Stimulated activated CD4-positive, alpha-beta T cell treated with anti-CD3 and anti-CD28 coated beads, Interleukin-1b, Interleukin-23, amount 100 ng/mL, for 1 hour (primary cell): ENCODE measurements around the gene OXT.

Experiments
- DNase-seq, 2 donors: peaks; one replicate each; pipeline ENCODE4 v3.0.0-alpha.2; 2020; ENCODE audit warnings: low read depth in 2 of 2

OXT gene

DNA sequence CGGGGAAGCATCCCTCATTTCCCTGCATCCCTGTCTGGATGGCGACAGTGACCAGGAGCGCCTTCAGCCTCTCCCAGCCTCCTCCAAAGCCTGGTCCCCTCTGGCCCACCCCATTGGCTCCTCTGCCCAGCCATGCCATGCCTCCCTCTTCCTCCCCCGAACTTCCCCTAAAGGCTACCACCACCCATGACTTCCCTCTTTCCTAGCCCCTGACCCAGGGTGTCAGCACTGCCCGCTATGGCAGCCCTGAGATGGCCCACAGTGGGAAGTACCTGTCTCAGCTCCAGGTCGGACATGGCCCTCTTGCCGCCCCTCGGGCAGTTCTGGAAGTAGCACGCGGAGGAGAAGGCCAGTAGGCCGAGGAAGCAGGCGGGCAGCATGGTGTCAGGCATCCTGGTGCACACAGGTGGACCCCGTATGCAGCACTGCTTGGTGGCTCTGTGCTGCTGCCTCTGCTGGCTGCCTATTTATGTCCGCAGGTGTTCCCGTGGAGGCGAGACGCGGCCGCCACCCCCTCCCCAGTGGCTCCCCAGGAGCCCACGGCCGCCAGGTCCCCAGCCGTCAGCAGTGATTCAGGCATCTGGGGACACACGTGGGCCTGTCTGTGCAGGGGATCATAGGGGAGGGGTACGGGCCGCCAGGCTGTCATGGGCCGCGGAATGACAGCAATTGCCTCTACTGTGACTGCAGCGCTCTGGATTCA is 13.0 kb downstream of the OXT start, which contains the start of gene AVP:
Gene AVP (minus strand): TSS at position 442 of the 703 bp plus-strand sequence. CDS start 50 bp downstream, at position 392.
- DNase-seq, result no peak

DNA sequence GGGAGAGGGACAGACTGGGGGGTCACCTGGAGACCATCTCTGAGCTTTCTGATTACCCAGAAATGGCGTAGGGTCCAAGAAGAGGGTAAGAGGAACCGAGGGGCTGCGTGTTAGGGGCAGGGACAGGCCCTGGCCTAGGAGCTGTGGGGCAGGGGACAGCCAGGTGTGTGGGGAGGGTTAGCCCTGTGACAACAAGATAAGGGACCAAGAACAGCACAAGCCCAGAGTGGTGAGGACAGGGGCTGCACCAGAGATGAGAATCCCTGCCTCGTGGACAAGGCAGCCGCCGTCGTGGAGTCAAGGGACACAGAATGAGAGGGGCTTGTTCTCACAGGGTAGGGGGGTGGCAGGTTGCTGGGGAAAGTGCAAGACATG is 13.6 kb downstream of the OXT start:
- DNase-seq, result no peak

DNA sequence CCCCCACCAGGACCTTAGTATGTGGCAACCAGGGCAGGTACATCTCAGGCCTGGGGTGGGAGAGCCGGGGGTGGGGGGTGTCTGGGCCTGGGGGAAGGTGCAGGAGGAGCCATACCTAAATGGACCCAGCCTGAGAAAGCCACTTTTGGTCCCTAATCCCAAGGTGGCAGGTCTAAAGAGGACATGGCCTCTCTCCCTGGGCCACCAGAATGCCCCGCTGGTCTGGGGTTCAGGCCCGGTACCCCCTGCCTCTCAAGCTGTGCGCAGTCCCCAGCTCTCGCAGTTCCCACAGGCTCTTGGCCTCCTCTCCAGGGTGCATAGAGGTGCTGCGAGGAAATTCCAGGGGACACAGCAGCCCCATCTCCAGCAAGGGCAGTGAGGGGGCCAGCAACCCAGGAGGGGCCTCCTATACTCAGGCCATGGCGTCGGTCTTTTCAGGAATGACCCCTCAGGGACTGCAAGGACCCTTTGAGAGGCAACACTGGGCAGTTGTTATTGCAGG is 14.2 kb downstream of the OXT start:
- no peak for DNase-seq

DNA sequence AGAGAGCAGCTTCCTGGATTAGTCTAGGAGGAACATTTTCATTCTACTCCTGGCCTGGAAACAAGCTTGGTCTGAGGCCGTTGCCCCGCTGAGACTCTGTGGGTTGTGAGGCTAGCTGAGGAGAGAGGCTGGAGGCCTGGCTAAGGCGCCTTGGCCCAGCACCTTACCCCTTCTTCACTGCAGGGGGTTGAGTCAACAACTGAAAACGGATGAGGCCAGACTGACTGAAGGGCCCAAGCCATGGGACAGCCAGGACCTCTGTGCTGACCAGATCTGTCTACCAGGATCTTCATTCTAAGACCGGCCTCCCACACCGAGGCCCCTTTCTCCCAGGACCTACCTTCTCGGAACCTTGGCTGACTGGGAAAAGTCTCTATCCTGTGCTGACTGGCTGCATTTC is 16.6 kb downstream of the OXT start:
- DNase-seq, result no peak

DNA sequence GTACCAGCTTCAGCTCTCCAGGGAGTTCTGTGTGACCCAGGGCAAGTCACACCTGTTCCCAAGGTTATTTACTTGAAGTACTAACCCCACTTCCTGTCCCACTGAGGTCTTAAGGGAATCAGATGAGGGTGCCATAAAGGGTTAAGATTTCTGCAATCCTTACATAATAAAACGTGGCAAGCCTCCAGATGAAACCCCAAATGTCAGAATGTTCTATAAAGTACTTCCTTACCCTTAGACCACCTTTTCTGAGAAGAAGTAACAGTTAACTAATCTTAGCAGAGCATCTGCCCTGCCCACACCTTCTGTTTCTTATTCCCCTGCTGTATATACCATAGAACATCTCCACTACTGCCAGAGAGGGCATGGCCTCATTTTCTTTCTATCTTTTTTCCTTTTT is 19.1 kb downstream of the OXT start:
- no peak for DNase-seq

DNA sequence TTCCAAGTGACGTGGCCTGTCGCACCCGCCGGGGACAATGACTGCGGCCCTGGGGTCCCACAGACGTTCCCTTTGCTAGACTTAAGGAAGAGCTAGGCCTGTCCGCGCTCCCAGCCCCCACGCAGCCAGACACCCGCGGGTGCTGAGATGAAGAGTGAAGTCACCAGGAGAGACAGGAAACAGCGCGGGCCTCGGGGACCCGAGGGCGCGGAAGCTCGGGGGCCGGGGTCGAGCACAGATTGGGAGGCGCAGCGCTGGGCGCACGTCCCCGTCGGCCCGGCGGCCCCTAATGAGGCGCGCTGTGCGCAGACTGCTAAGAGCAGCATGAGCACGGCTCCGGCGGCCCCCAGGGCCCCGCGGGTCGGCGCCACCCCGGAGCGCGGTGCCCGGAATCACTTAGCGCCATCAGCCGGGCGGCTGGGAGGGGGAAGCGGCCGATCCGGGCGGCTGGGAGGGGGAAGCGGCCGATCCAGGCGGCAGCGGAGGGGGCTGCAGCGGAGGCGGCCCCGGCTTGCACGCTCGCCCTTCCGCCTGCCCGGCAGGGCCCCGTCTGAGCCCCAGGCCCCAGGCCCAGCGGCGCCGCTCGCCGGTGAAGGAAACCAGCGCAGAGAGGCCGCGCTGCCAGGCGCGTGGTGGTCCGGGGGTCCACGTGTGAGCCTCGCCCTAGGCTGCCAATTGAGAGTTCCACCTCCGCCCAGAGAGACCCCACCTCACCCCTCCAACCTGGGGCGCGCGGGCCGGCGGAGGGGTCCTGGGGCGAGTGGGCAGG is 21.4 kb downstream of the OXT start:
- DNase-seq, result no peak

DNA sequence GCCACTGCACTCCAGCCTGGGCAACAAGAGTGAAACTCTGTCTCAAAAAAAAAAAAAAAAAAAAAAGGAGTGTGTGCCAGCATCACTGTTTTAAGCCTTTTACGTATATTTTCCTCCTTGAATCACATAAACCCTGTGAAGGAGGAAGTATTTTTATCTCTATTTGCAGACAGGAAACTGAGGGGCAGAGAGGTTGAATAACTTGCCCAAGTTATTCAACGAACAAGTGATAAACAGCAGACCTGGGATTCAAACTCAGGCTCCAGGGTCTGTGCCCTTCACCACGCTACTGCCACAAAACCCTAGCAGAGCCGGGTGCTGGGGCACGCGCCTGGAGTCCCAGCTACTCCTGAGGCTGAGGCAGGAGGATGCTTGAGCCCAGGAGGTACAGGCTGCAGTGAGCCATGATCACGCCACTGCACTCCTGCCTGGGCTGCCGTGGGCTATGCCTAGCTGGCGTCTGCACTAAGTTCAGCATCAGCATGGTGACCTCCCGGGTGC is 22.5 kb downstream of the OXT start:
- DNase-seq, result no peak

DNA sequence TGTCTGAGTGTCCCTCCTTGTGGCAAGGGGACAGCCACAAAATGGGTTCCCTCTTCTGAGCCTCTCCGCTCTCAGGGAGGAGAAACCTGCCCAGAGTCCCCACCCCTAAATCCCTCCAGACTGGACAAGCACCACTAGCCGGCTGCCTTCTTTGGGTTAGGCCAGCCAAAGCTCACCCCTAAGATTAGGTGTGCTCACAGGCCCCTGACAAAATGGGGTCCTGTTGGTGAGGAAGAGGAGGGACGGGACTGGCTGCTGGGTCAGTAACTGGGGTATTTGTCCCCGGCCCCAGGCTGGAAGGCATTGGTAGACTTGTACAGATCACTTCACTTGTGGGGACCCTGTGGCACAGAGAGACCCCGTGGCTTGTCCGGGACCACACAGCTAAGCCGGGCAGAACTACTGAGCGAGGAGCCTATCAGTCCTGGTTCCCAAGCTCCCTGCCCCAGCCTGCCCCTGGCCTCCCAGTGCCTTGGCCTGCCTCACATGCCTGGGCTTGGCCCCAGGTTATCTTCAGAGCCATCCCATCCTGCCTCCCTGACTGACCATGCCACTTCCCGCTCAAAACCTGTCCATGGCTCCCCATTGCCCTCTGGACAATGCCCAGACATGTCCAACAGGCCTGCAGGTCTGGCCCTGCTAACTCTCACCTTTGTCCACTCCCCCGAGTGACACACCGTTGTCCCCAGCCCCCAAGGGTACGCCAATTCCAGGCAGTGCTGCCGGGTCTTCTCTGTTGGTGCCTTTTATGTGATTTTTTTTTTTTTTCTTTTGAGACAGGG is 23.6 kb downstream of the OXT start:
- DNase-seq, result no peak

DNA sequence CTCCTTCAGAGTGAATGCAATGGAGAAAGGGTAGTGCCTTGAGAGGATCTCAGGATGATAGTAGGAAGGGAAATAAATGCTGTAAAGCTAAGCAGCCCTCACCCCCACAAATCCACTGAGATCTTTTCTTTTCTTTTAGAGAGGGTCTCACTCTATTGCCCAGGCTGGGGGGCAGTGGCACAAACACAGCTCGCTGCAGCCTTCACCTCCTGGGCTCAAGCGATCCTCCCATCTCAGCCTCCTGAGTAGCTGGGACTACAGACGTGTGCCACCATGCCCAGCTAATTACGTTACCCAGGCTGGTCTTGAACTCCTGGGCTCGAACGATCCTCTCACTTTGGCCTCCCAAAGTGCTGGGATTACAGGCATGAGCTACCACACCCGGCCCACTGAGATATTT is 29.1 kb downstream of the OXT start:
- DNase-seq, result no peak

DNA sequence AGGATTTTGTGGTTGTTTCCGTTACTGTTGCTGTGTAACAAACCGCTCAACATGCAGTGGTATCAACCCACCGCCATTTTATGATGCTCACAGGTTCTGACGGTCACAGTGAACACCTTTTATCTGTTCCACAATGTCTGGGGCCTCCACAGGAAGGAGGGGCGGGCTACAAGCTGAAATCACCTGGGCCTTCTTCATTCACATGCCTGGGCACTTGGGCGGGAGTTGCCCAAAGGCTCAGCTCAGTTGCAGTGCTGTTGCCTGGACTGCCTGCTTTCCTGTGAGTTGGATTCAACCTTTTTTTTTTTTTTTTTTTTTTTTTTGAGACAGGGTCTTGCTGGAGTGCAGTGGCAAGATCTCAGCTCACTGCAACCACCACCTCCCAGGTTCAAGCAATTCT is 29.8 kb downstream of the OXT start:
- DNase-seq, result no peak

DNA sequence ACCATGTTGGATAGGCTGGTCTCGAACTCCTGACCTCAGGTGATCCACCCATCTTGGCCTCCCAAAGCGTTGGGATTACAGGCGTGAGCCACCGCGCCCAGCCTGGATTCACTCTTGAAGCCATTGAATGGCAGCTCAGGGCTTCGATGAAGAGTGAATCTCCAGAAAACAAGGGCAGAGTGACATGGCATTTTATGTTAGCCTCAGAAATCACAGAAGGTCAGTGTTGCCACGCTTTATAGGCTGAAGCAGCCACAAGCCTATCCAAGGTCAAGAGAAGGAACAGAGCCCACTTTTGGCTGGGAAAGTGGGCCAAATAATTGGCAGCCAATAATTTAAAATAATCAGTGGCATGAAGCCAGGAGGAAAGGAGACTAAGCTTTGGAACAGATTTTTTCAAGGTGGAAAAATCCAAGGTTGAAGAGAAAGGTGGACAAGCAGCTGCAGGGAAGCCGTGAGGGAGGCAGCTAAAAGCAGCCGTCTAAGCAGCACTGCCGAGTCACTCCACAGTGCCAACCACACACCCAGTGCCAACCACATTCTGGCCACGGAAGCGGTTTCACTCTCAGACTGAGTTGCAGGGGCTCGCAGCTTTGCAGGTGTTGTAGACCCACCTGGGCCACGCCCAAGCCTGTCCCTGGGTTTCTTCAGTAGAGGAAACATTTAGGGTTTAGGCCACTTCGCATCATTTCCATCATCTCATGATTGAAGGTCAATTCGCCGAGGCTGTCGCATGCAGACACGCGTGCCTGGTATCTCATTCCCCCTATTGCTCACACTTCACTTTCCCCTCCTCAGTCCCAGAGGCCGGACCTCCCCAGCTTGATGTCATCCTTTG is 30.5 kb downstream of the OXT start:
- DNase-seq, result no peak

DNA sequence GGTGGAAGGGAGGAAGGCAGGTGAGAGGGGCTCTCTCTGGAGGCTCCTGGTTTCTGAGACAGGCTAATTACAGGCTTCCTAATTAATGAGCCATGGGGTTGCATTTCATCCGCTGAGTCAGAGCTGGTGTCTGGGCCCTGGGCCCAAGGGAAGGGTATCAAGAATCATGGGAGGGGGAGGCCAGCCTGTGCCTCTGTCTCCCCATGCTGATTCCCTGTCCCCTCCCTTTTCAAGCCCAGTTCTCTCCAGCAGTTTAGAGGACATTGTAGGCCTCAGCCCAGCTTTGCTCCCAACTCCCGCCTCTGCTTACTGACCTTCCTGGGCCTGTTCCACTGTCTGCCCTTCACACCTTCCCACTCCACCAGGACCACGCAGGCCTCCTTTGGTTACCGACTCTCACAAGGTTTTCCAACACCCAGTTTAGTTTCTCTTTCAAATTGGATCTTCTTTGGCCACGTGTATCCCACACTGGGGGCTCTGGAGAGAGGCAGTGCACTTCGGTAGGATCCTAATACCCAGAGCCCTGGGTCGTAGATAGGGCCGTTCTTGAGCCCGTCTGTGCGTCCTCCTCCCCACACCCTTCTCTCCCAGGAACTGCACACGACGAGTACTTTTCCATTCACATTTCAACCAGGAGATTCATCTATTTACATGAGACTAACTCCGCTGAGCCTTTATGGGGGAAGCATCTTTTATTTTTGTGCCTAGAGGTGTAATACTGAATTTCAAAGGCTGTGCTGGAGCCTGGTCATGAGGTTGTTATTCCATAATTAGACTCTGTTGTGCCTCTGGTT is 31.4 kb downstream of the OXT start:
- no peak for DNase-seq

DNA sequence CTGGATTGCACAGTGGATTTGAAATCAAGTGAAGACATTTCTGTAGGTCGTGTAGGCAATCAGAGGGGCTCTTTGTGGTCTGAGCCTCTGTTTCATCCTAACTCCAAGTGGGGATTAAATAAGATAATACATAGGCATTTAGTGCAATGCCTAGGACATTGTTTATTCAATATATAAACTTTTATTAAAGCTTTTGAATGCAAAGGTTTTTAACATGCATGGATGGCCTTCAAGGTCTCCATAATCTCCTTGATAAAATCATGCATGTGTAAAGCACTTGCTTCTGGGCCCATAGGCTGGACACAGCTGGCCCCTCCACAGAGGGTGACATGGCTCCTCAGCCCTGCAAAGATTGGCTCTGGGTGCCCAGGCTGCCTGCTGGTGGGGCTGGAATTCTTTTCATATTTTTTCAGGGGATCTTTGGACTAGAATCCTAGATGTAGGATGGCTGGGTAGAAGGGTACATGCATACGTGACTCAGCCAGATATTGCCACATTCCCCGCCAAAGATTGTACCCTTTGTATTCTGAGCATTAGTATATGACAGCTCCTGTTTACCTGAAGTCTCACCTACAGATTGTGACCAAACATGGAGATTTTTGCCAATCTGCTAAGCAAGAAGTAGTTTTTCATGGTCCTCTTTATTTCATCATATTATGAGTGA is 32.1 kb downstream of the OXT start:
- DNase-seq, result no peak

DNA sequence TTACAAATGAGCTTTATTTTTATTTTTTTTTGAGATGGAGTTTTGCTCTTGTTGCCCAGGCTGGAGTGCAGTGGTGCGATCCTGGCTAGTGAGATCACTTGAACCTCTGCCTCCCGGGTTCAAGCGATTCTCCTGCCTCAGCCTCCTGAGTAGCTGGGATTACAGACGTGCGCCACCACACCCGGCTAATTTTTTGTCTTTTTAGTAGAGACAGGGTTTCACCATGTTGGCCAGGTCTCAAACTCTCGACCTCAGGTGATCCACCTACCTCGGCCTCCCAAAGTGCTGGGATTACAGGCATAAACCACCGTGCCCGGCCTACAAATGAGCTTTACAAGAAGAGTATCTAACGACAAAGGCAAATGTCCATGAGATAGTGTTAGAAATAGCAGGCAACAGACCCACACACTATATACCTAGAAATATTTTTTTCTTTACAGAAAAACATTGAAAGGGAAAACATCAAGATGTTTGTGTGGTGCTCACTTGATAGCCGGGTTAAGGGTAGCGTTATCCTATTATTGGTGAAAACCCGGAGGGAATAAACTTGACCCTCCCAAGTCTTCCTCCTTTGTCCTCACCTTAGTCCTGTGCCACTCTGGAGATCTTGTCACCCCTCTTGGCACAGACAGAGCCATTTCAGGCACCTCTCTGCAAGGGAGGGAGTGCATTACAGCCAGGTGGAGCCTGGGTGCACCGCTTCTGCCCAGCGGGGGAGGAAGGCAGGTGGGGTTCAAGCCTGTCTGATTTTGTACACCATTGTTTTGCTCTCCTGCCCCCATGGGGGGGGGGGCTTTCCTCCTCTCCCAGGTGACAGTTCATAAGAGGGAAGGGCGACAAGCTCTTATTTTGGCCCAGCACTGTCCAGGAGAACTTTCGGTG is 34.1 kb downstream of the OXT start:
- no peak for DNase-seq

DNA sequence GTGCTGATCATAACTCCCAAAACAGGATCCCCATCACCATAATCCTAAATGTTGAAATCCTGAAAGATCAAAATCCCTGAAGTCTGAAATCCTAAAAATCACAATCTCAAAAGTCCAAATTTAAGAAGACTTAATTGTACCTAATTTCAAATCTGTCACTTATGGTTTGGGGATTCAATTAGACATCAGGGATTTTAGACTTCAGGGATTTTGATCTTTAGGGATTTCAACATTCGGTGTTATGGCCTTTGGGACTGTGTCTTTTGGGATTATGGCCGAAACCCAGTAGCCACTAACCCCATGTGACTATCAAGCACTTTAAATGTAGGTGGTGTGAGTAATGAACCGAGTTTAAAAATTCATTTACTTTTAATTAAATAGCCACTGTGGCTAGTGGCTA is 34.8 kb downstream of the OXT start:
- no peak for DNase-seq

DNA sequence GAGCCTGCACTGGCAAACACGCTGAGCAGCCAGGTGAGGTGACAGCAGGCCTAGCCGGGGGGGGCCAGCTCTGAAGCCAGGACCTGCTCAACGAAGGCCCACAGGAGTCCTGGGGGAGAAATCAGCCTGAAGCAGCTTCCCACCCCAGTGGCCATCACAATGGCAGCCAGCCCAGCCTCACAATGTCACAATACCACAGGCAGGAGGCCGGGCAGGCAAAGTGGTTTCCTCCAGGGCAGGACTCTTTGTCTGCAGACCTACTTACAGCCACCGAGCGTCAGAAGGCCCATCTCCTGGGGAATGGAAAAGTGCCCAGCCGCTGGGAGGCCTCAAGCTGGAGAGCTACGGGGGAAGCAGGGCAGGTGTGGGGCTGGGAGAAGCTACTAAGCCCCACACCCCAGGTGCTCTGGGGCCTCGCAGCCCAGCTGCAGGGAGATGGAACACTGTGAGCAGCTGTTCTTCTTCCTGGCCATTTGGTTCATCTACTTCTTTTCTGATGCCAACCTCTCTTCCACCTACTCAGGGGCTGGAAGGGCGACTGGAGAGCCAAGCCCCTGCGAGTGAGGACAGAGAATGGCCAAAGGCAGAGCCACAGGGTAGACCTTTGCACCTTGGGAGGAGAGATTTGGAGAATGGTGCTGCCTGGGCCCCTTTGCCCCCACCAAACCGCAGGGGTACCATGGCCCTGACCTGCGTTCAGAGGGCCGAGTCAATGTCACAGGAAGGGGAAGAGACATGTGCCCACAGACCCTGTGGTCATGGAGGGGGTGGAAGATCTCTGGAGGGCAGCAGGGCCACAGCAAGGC is 35.4 kb downstream of the OXT start:
- DNase-seq, result no peak

DNA sequence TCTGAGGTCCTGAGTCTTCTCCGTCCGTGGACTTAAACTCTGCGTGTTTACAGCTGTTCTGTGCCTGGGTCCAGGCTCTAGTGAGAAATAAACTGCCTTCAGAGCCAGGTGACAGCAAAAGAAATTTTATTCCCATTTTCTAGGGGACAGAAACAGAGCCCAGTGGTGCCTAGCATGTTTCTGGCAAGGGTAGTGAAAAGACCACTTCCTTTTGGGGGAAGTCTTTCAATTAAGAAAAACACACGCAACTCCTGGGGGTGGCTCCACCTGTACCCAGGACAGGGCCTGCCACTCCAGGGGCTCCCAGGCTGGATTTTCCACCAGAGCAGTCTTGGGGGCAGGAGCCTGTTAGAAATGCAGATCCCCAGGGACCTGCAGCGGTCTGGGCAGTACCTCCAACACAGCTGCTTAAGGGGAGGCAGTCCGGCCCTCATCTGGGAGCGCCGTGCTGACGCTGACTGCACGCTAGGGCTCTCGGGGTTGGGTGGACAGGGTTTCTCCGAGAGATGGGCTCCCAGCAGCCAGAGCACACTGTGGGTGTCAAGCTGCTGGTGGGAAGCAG is 36.1 kb downstream of the OXT start:
- no peak for DNase-seq
